ENCODE results near the gene TBC1D8B.

GRCh38 chrX:106905064-106905708, 102.7 kb downstream of the TBC1D8B start:
- TF ChIP-seq, protein P1, sequence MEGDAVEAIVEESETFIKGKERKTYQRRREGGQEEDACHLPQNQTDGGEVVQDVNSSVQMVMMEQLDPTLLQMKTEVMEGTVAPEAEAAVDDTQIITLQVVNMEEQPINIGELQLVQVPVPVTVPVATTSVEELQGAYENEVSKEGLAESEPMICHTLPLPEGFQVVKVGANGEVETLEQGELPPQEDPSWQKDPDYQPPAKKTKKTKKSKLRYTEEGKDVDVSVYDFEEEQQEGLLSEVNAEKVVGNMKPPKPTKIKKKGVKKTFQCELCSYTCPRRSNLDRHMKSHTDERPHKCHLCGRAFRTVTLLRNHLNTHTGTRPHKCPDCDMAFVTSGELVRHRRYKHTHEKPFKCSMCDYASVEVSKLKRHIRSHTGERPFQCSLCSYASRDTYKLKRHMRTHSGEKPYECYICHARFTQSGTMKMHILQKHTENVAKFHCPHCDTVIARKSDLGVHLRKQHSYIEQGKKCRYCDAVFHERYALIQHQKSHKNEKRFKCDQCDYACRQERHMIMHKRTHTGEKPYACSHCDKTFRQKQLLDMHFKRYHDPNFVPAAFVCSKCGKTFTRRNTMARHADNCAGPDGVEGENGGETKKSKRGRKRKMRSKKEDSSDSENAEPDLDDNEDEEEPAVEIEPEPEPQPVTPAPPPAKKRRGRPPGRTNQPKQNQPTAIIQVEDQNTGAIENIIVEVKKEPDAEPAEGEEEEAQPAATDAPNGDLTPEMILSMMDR (conservative IDR thresholded peaks at IDR 0.05 in 1 of 2, IDR thresholded peaks at IDR 0.05 in 1 of 2; ENCODE audit: low read depth in 1 of 2, low read length in 2 of 2) = no peak
- TF ChIP-seq EZH2 (IDR thresholded peaks at IDR 0.05; ENCODE audit: low read length, missing control alignments) = no peak
